Fibroblast of villous mesenchyme (primary cell): ENCODE measurements around the gene SH3BGRL2. TPM values are rescaled to one million over a fixed set of nuclear protein-coding genes. Genes with fewer than 3 reads are reported as not detected.

Experiments
- DNase-seq: peaks from one replicate; pipeline ENCODE4 v3.0.0-alpha.2; 2010; ENCODE audit warnings: low read depth
- H3K4me3 ChIP-seq: 2 replicates; pipeline ENCODE4 v1.5.1; 2011; ENCODE audit warnings: low read depth, mild to moderate bottlenecking, low read length
- CTCF ChIP-seq: IDR thresholded peaks from 2 replicates; pipeline ENCODE4 v1.5.1; 2012; ENCODE audit warnings: low read depth, mild to moderate bottlenecking, low read length; ENCODE audit not compliant: insufficient read depth
- total RNA-seq: library from RNA; depleted of rRNA; stranded (reverse); fragments of >200 nt; gene quantifications from 2 replicates; pipeline ENCODE4 v1.2.3, GENCODE V29; 2012

Gene SH3BGRL2
- 2.6 TPM in 2 replicates for total RNA-seq

GRCh38 chr6:79630883-79631692 is at the start of gene SH3BGRL2:
Gene SH3BGRL2 (plus strand): TSS chr6:79631329. CDS start chr6:79631462, 133 bp downstream.
- TF ChIP-seq CTCF, result no peak
- peak; percentile 42 for DNase-seq
- peak within 1 kb of the TSS; percentile 66 for H3K4me3 ChIP-seq

- no peak for DNase-seq
- no peak for TF ChIP-seq CTCF
- H3K4me3 ChIP-seq, result no peak overlapping the region
Measured at GRCh38 chr6:79584332-79584731, 46.8 kb upstream of the SH3BGRL2 start.

- peak; percentile 72 for TF ChIP-seq CTCF
- no peak overlapping the region for H3K4me3 ChIP-seq
- DNase-seq, result peak; percentile 68
Measured at GRCh38 chr6:79586548-79586947, 44.6 kb upstream of the SH3BGRL2 start.

- TF ChIP-seq CTCF, result no peak
- no peak overlapping the region for H3K4me3 ChIP-seq
- DNase-seq, result no peak
Measured at GRCh38 chr6:79589701-79590100, 41.4 kb upstream of the SH3BGRL2 start.

- TF ChIP-seq CTCF, result no peak
- H3K4me3 ChIP-seq, result no peak overlapping the region
- no peak for DNase-seq
Measured at GRCh38 chr6:79597155-79597554, 34.0 kb upstream of the SH3BGRL2 start.

GRCh38 chr6:79598012-79598411 is 33.1 kb upstream of the SH3BGRL2 start:
- DNase-seq, result no peak
- no peak for TF ChIP-seq CTCF
- no peak overlapping the region for H3K4me3 ChIP-seq
